OCI-LY7 (cell line): ENCODE measurements around the gene AP1S1. TPM values are rescaled to one million over a fixed set of nuclear protein-coding genes. Genes with fewer than 3 reads are reported as not detected.

Source experiments
- BruUV-seq: library from RNA; stranded (reverse); fragments of 400-500 nt; replicated peaks from 2 replicates; lab custom pipeline; 2021; lab: Mats Ljungman, UMichigan
- CTCF ChIA-PET: fragments of 300-600 bp; sonication (Branson Sonifier 250); formaldehyde crosslinking; loops from one replicate; lab custom pipeline; 2022; ENCODE audit warnings: antibody characterized with exemption; ENCODE audit not compliant: unreplicated experiment; lab: Charles Lee
- POLR2A ChIA-PET: fragments of 300-600 bp; sonication (Branson Sonifier 250); formaldehyde crosslinking; loops from one replicate; lab custom pipeline; 2022; ENCODE audit warnings: antibody characterized with exemption; lab: Charles Lee
- DNase-seq: peaks from one replicate; pipeline ENCODE4 v3.0.0-alpha.2; 2015; ENCODE audit warnings: low spot score
- H2AFZ ChIP-seq: fragments of 200-600 bp; sonication (generic), shearing (Covaris generic); 2 replicates; pipeline ENCODE4 v1.6.1; 2014; ENCODE audit warnings: mild to moderate bottlenecking, antibody characterized with exemption, low read length, moderate library complexity
- H3K27ac ChIP-seq: fragments of 200-600 bp; sonication (generic); 2 replicates; pipeline ENCODE4 v1.5.1; 2014; ENCODE audit warnings: mixed run types, low read depth, mild to moderate bottlenecking, moderate library complexity, low read length, inconsistent platforms; ENCODE audit not compliant: poor library complexity, severe bottlenecking
- H3K36me3 ChIP-seq: fragments of 200-600 bp; sonication (generic); 2 replicates; pipeline ENCODE4 v1.6.1; 2014; ENCODE audit warnings: mild to moderate bottlenecking, antibody characterized with exemption, low read length, moderate library complexity, mixed read lengths; ENCODE audit not compliant: insufficient read depth
- H3K4me1 ChIP-seq: fragments of 200-600 bp; sonication (generic); 2 replicates; pipeline ENCODE4 v1.5.1; 2014; ENCODE audit warnings: mild to moderate bottlenecking, low read length; ENCODE audit not compliant: insufficient read depth, poor library complexity, severe bottlenecking
- H3K4me2 ChIP-seq: fragments of 200-600 bp; sonication (generic); 2 replicates; pipeline ENCODE4 v1.6.1; 2014; ENCODE audit warnings: mild to moderate bottlenecking, low read length
- H3K4me3 ChIP-seq: fragments of 200-600 bp; sonication (generic); 2 replicates; pipeline ENCODE4 v1.5.1; 2014; ENCODE audit warnings: mild to moderate bottlenecking, low read depth, low read length; ENCODE audit not compliant: poor library complexity, severe bottlenecking
- H3K79me2 ChIP-seq: fragments of 200-600 bp; sonication (generic); 2 replicates; pipeline ENCODE4 v1.6.1; 2016; ENCODE audit warnings: low read depth, mild to moderate bottlenecking, low read length, moderate library complexity, mixed read lengths; ENCODE audit not compliant: insufficient read depth
- H3K9me2 ChIP-seq: fragments of 200-600 bp; sonication (generic); 2 replicates; pipeline ENCODE4 v1.6.1; 2016; ENCODE audit warnings: mild to moderate bottlenecking, low read length, mixed read lengths; ENCODE audit not compliant: insufficient read depth
- H3K9me3 ChIP-seq: fragments of 200-600 bp; sonication (generic); 2 replicates; pipeline ENCODE4 v1.6.1; 2014; ENCODE audit warnings: mild to moderate bottlenecking, mixed run types, low read length, mixed read lengths
- H4K20me1 ChIP-seq: fragments of 200-600 bp; sonication (generic); 2 replicates; pipeline ENCODE4 v1.6.1; 2014; ENCODE audit warnings: mild to moderate bottlenecking, antibody characterized with exemption, low read length, moderate library complexity, mixed read lengths; ENCODE audit not compliant: insufficient read depth
- CTCF ChIP-seq: fragments of 200-600 bp; sonication (generic); conservative IDR thresholded peaks from 2 replicates; pipeline ENCODE4 v1.5.1; 2014; ENCODE audit warnings: mild to moderate bottlenecking, antibody characterized with exemption, low read length, moderate library complexity, mixed read lengths
- EZH2phosphoT487 ChIP-seq: fragments of 200-600 bp; sonication (generic); IDR thresholded peaks from 2 replicates; pipeline ENCODE4 v1.6.1; 2018; ENCODE audit warnings: low read depth, borderline replicate concordance, mild to moderate bottlenecking, mixed run types, antibody characterized with exemption, low read length, moderate library complexity, mixed read lengths
- intact Hi-C: fragments of 100-400 bp; cut with micrococcal nuclease; formaldehyde crosslinking; loops from one replicate; pipeline ENCODE4 v1.10.0; 2022; ENCODE audit not compliant: unreplicated experiment
- total RNA-seq, 2 experiments: library from RNA; depleted of rRNA in 1 of 2; stranded (reverse); fragments of >200 nt in 1 of 2; shearing (Covaris generic) in 1 of 2; gene quantifications; 2 replicates each; pipeline ENCODE4 v1.2.3, GENCODE V29; 2014 to 2022

Gene AP1S1
- total RNA-seq, 2 experiments from 2014 or later, result 57.9 to 67.3 TPM

GRCh38 chr7:101171442-101171837, 17.2 kb downstream of the AP1S1 start:
- Histone ChIP-seq H4K20me1 (no peaks in the 10 kb centered on the region), H3K79me2 (no peaks in the 10 kb centered on the region), H3K9me3 (no peaks in the 10 kb centered on the region), H3K4me2 (no peak overlapping the region), H3K36me3 (no peaks in the 10 kb centered on the region), H3K4me3 (no peak overlapping the region), H3K4me1 (peaks cover 26% of the 10 kb centered on the region), H3K27ac (no peak overlapping the region), H2AFZ (no peak overlapping the region), H3K9me2 (no peaks in the 10 kb centered on the region)
- DNase-seq, result no peak
- ChIA-PET POLR2A (no interaction called here), CTCF (no interaction called here)
- BruUV-seq, result no TSS peak
- intact Hi-C loops, result no loop called here
- TF ChIP-seq EZH2phosphoT487, result no peak

- intact Hi-C loops, result no loop called here
- Histone ChIP-seq H3K4me2 (no peak overlapping the region), H3K9me3 (no peaks in the 10 kb centered on the region), H3K36me3 (no peaks in the 10 kb centered on the region), H2AFZ (no peak overlapping the region), H3K79me2 (no peaks in the 10 kb centered on the region), H4K20me1 (no peaks in the 10 kb centered on the region), H3K27ac (no peak overlapping the region), H3K9me2 (no peaks in the 10 kb centered on the region), H3K4me3 (no peak overlapping the region), H3K4me1 (peaks cover 26% of the 10 kb centered on the region)
- ChIA-PET CTCF (no interaction called here), POLR2A (no interaction called here)
- DNase-seq, result peak; percentile 53
- no peak for TF ChIP-seq EZH2phosphoT487
- TF ChIP-seq CTCF, result no peak
- no TSS peak for BruUV-seq
Observed at GRCh38 chr7:101172005-101172853, 18.0 kb downstream of the AP1S1 start.

GRCh38 chr7:101172854-101173751, 18.8 kb downstream of the AP1S1 start:
- TF ChIP-seq CTCF, result no peak
- peak overlapping the region; percentile 61 for H3K4me2 ChIP-seq
- intact Hi-C loops, result no loop called here
- BruUV-seq, result no TSS peak
- H3K9me3 ChIP-seq, result no peaks in the 10 kb centered on the region
- no peak overlapping the region; the same call in 1 of the 2 replicates for H2AFZ ChIP-seq
- DNase-seq, result no peak
- H3K4me3 ChIP-seq, result no peak overlapping the region
- peaks cover 26% of the 10 kb centered on the region for H3K4me1 ChIP-seq
- CTCF ChIA-PET, result interaction anchor here (1.1 to 1.4 kb wide), 3 partner anchors 10 to 20 kb away, joined by 3 to 4 read pairs (median 4); no protein-coding TSS in a partner anchor
- H3K9me2 ChIP-seq, result no peaks in the 10 kb centered on the region
- no peaks in the 10 kb centered on the region for H3K79me2 ChIP-seq
- no peaks in the 10 kb centered on the region for H4K20me1 ChIP-seq
- H3K36me3 ChIP-seq, result no peaks in the 10 kb centered on the region
- no peak overlapping the region for H3K27ac ChIP-seq
- POLR2A ChIA-PET, result interaction anchor here (0.6 to 2.0 kb wide), 7 partner anchors 10 to 88 kb away, joined by 3 to 12 read pairs (median 4); partner anchors contain the start of gene TRIM56
